ENCODE measurements around the gene AK8.
A peak's percentile ranks its signal among the peaks of the same experiment; 100 is the strongest.

The AK8 gene

GRCh38 chr9:132877824-132878694 lies at the start of gene AK8:
Gene AK8 (minus strand): TSS chr9:132878284. CDS start chr9:132878255, 29 bp downstream.
- DNase-seq (ENCODE audit: low read depth in 2 of 3, low spot score in 2 of 3) = peak; percentile 51 to 60 (median 58)

- no peak for DNase-seq (ENCODE audit: low read depth in 2 of 3, low spot score in 2 of 3)
These were observed 49.6 kb upstream of the AK8 start for GRCh38 chr9:132927704-132928103.

GRCh38 chr9:132923346-132923902 lies 45.3 kb upstream of the AK8 start:
- DNase-seq (ENCODE audit: low read depth in 2 of 3, low spot score in 2 of 3) = no peak

GRCh38 chr9:132919614-132920268 lies 41.7 kb upstream of the AK8 start:
- DNase-seq (ENCODE audit: low read depth in 2 of 3, low spot score in 2 of 3) = no peak

GRCh38 chr9:132914924-132915323 lies 36.8 kb upstream of the AK8 start:
- DNase-seq (ENCODE audit: low read depth in 2 of 3, low spot score in 2 of 3) = no peak

GRCh38 chr9:132912131-132912530 lies 34.0 kb upstream of the AK8 start:
- no peak for DNase-seq (ENCODE audit: low read depth in 2 of 3, low spot score in 2 of 3)

GRCh38 chr9:132910376-132910775 lies 32.3 kb upstream of the AK8 start:
- DNase-seq (ENCODE audit: low read depth in 2 of 3, low spot score in 2 of 3) = no peak

- no peak for DNase-seq (ENCODE audit: low read depth in 2 of 3, low spot score in 2 of 3)
These were observed 31.2 kb upstream of the AK8 start for GRCh38 chr9:132909311-132909710.

- no peak for DNase-seq (ENCODE audit: low read depth in 2 of 3, low spot score in 2 of 3)
These were observed 30.6 kb upstream of the AK8 start for GRCh38 chr9:132908635-132909034.

- DNase-seq (ENCODE audit: low read depth in 2 of 3, low spot score in 2 of 3) = no peak
These were observed 27.6 kb upstream of the AK8 start for GRCh38 chr9:132905726-132906125.

- no peak for DNase-seq (ENCODE audit: low read depth in 2 of 3, low spot score in 2 of 3)
These were observed 25.7 kb upstream of the AK8 start for GRCh38 chr9:132903574-132904492.

GRCh38 chr9:132901858-132902831 lies 24.1 kb upstream of the AK8 start:
- DNase-seq (ENCODE audit: low read depth in 2 of 3, low spot score in 2 of 3) = peak; percentile 31 to 56 (median 40)

- no peak for DNase-seq (ENCODE audit: low read depth in 2 of 3, low spot score in 2 of 3)
These were observed 20.0 kb upstream of the AK8 start for GRCh38 chr9:132898051-132898450.

- no peak for DNase-seq (ENCODE audit: low read depth in 2 of 3, low spot score in 2 of 3)
These were observed 18.8 kb upstream of the AK8 start for GRCh38 chr9:132896906-132897305.

- DNase-seq (ENCODE audit: low read depth in 2 of 3, low spot score in 2 of 3) = no peak
These were observed 18.2 kb upstream of the AK8 start for GRCh38 chr9:132896264-132896663.

- no peak for DNase-seq (ENCODE audit: low read depth in 2 of 3, low spot score in 2 of 3)
These were observed 17.1 kb upstream of the AK8 start for GRCh38 chr9:132894862-132895835.

- DNase-seq (ENCODE audit: low read depth in 2 of 3, low spot score in 2 of 3) = no peak
These were observed 16.3 kb upstream of the AK8 start for GRCh38 chr9:132894346-132894745.

- DNase-seq (ENCODE audit: low read depth in 2 of 3, low spot score in 2 of 3) = no peak
These were observed 14.3 kb upstream of the AK8 start for GRCh38 chr9:132892400-132892799.

- DNase-seq (ENCODE audit: low read depth in 2 of 3, low spot score in 2 of 3) = no peak
These were observed 10.1 kb upstream of the AK8 start for GRCh38 chr9:132888151-132888550.
